Dedifferentiated amniotic fluid mesenchymal stem cell (primary cell): Measurements from ENCODE around the gene DENND5B.

ENCODE experiments used
- DNase-seq: peaks from one replicate; pipeline ENCODE4 v3.0.0-alpha.2; 2016; ENCODE audit errors: extremely low spot score

DENND5B gene

GRCh38 chr12:31471823-31472222, 119.1 kb downstream of the DENND5B start:
- no peak for DNase-seq

- DNase-seq, result no peak
Measured at GRCh38 chr12:31471051-31471450, 119.9 kb downstream of the DENND5B start.

- DNase-seq, result no peak
Measured at GRCh38 chr12:31470459-31470858, 120.5 kb downstream of the DENND5B start.

GRCh38 chr12:31466768-31467167, 124.2 kb downstream of the DENND5B start:
- DNase-seq, result no peak

GRCh38 chr12:31465002-31465401, 125.9 kb downstream of the DENND5B start:
- no peak for DNase-seq

GRCh38 chr12:31460024-31460423, 130.9 kb downstream of the DENND5B start:
- no peak for DNase-seq

- no peak for DNase-seq
Measured at GRCh38 chr12:31456562-31456961, 134.4 kb downstream of the DENND5B start.

GRCh38 chr12:31444736-31445135, 146.2 kb downstream of the DENND5B start:
- DNase-seq, result no peak

GRCh38 chr12:31440586-31440985, 150.3 kb downstream of the DENND5B start:
- DNase-seq, result no peak

- DNase-seq, result no peak
Measured at GRCh38 chr12:31440134-31440533, 150.8 kb downstream of the DENND5B start.

GRCh38 chr12:31431721-31432240, 159.2 kb downstream of the DENND5B start:
- no peak for DNase-seq

GRCh38 chr12:31423405-31423804, 167.5 kb downstream of the DENND5B start:
- no peak for DNase-seq

- no peak for DNase-seq
Measured at GRCh38 chr12:31412292-31412801, 178.6 kb downstream of the DENND5B start.

- no peak for DNase-seq
Measured at GRCh38 chr12:31408763-31409162, 182.2 kb downstream of the DENND5B start.

- no peak for DNase-seq
Measured at GRCh38 chr12:31407562-31407961, 183.4 kb downstream of the DENND5B start.

- DNase-seq, result peak; percentile 25
Measured at GRCh38 chr12:31406345-31406744, 184.6 kb downstream of the DENND5B start.

GRCh38 chr12:31405021-31405420, 185.9 kb downstream of the DENND5B start:
- DNase-seq, result no peak

GRCh38 chr12:31403099-31403607, 187.8 kb downstream of the DENND5B start:
- peak; percentile 92 for DNase-seq

- no peak for DNase-seq
Measured at GRCh38 chr12:31393004-31393550, 197.9 kb downstream of the DENND5B start.

- no peak for DNase-seq
Measured at GRCh38 chr12:31390991-31391390, 199.9 kb downstream of the DENND5B start.

GRCh38 chr12:31388713-31389112, 202.2 kb downstream of the DENND5B start:
- DNase-seq, result no peak

- DNase-seq, result no peak
Measured at GRCh38 chr12:31387466-31387865, 203.5 kb downstream of the DENND5B start.

GRCh38 chr12:31387011-31387410, 203.9 kb downstream of the DENND5B start:
- DNase-seq, result no peak

GRCh38 chr12:31386364-31386777, 204.6 kb downstream of the DENND5B start:
- DNase-seq, result no peak
